Kidney capillary endothelial cell (primary cell): ENCODE results near the gene EIF4B.

Experiments
- DNase-seq: peaks from one replicate; pipeline ENCODE4 v3.0.0-alpha.2; 2018; ENCODE audit warnings: low spot score

EIF4B gene

DNA sequence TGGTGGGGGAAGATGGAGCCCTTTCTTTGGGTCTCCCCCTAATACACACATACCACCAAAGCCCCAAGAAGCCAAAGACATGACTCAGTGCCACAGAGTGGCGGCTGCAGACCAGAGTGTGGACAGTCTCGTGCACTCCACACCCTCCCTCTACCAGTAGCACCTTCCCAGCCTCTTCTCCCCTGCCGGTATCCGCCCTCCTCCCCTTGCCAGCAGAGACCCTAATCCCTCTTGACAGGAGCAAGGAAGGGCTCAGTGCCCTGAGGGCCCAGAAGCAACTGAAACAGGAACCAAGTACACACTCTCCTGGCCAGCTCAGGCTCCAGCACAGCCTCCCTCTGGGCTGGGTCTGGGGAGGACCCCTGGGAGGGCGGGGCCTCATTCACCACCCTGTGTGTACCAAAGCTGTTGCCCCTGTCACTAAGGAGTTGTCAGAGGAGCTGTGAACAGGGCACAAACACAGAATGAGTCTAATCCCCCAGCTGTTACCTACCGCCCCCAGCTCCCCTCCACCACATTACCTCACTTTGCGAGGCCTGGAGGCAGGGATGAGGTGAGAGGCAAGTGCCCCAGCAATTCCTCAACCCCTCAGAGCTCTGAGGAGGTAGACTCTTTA lies 64.7 kb downstream of the EIF4B start:
- DNase-seq = no peak

DNA sequence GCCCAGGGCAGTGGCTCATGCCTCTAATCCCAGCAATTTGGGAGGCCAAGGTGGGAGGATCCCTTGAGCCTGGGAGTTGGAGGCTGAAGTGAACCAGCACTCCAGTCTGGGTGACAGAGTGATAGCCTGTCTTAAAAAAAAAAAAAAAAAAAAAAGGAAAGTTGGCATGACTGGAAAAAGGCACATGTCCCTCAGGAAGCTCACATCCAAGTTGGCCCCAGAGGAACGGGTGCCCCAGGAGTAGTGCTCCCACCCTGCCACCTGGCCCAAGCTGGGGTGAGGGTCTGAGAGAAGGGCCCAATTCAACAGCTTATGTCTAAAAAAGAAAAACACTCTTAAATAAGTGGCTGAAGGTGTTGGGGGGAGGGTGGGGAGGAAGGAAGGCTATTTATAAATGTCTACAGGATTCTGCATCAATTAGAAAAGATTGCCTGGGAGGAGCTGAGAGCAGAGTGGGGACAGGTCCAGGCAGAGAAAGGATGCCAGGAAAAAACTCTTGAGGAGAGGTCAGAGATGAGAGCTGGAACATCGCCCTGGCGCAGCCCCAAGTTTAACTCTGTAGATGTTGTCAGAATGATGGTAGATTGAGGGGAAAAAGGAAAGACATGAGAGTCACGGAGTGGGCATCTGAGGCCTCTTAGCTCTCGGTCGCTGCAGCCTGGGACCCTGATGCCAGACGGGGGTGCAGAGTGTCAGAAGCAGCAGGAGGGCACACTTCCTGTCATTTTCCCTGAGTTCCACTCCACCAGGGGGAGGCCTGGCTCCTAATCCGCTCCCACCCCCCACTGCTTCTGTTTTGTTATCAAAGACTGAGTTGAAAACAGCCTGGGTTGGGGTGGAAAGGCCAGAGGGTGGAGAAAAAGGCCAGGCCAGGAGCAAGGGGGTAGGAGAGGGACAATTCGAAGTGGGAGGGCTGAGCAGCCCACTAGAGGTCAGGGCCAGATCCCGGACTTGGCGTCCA lies 65.6 kb downstream of the EIF4B start:
- no peak for DNase-seq

DNA sequence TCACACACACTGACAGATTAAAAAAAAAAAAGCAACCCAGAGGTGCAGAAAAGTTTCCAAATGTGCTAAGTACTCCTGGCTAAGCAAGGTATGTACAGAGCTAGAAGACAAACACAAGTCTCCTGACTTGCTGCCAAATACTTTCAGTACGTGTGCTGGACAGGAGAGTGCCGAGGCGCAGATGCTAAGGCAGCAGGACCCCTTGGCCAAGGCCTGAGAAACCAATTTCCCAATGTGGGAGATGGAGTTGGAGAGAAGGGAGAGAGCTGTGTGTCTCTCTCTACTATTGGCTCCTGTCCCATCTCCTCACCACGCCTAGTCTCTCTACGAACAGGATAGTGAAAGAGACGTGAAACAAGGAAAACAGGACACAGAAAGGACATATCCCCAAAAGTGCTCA lies 67.6 kb downstream of the EIF4B start:
- DNase-seq = no peak

DNA sequence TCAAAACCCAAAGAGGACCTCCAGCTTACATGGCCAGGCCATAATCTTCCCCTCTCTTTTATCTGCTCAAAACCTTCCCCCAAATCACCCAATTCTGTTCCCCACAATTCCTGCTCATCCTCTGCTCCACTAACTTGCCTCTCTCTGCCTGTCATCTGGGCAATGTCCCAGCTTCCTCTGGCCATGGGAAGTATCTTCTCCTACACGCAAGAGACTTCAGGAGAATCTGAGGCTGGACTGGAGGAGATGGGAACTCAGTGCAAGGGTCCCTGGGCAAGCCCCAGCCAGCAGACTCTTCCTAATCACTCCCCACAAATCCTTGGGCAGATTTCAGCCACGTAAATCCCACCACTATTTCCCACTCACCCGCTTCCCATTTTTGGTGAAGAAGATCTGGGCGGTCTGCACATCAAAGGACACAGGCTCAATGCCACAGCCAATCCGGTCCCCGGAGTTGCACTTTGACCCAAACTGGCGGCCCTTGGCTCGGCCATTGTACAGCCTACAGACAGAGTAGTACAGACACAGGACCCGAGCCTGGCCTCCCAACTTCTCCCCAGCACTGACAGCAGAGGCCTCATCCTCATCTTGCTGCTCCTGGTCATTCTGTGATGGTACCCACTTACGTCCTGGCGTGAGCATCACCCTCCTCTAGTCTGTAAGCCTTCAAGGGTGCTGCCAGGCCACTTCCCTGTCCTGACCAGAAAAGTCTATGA lies 68.2 kb downstream of the EIF4B start:
- no peak for DNase-seq

GRCh38 chr12:53074999-53075370 lies 68.7 kb downstream of the EIF4B start:
- no peak for DNase-seq

DNA sequence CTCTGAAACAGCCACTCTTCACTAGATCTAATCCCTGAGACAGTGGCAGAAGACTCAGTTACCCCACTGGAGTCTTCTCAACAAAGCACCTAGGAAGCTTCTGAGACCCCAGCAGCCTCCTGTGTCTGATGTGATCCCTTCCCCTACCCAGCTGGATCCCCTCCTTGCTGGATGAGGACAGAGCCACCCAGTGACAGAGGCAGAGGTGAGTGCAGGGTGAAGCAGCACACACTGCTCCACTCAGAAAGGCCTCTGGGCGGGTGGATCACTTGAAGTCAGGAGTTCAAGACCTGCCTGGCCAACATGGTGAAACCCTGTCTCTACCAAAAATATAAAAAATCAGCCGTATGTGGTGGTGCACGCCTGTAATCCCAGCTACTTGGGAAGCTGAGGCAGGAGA lies 70.2 kb downstream of the EIF4B start:
- no peak for DNase-seq

- DNase-seq = no peak
These were observed 70.8 kb downstream of the EIF4B start for GRCh38 chr12:53077030-53077429.

DNA sequence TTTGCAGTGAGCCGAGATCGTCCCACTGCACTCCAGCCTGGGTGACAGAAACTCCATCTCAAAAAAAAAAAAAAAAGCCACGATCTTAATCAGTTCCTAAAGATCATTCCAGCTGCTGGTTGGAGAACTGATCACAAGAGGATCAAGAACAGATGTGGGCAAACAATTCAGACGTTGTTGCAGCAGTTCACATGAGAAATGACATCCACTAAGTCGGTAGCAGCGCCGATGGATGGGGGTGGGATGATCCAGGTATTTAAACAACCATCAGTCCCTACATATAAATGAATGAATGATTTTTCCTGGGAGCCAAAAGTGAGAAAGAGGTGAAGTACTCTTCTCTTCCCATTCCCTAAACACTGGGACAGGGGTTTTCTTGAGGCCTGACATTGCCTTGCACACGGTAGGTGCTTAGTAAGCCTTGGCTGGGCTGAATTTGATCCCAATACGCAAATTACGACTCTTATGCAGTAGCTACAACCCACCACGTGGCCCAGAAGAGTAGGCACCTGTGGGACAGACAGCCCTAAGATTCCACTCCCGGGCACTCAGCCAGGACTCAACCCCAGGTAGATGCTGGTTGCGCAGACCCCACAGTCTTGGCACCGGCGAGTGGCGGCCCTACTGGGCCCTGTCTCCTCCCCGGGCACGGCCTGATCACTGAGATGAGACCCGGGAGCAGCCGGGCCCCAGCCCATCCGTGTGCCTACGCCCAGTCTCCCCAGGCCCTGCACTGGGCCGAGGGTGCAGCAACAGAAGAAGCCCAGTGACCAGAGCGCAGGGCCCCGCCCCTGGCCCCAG lies 72.4 kb downstream of the EIF4B start:
- no peak for DNase-seq

DNA sequence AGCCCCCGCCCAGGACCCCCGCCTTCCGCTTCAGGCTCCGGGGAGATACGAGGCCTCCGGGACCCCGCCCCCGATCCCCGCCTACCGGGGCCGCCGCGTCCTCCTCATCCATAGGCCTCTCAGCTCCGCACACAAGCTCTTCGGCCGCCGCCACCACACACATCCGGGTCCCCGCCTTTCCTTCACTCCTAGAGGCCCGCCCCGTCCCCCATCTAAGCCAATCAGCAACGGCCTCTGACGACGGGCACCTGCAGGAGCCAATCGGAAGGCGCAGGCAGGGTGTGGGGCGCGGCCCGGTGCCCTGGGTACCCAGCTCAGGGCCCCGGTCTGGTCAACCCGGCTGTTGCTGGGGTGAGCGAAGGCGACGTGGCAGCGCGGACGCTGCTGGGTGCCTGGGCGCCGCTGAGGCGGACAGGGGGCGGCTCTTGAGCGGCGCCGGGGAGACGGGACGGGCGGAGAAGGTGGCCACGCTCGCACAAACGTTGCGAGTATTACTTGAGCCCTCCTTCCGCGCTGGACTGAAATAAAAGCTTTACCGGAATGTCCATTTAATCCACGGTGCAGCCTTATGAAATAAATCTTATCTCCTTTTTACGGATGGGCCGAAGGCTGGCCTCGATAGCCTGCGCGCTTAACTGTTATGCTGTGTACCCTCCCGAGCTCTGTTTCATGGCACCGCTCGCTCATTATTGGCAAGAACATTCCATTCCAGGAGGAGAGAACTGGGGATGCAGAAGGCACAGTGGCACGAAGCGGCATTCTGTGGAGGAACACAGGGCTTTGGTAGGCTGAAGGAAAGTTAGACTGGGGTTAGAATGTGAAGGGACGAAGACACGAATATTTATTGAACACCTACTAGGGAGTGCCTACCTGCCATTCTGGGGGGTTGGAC lies 73.2 kb downstream of the EIF4B start, which contains the start of gene SPRYD3:
Gene SPRYD3, minus strand, starts transcription at position 165 of the 892 bp plus-strand sequence. Its CDS starts 57 bp downstream, at position 108.
- DNase-seq = peak; percentile 90

DNA sequence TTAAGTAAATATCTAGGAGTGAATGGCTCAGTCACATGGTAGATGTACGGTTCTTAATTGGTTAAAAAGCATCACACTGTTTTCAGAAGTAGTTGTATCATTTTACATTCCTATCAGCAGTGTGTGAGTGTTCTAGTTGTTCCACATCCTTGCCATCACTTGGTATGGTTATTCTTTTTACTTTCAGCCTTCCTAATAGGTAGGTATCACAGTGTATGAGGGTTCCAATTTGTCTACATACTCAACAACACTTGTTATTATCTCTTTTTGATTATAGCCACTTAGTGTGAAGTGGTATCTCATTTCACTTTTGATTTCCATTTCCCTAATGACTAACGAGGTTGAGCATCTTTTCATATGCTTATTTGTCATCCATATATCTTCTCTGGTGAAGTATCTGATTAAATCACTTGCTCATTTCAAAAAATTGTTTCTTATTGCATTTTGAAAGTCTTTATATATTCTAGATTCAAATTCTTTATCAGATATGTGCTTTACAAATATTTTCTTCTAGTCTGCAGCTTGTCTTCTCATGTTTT lies 76.5 kb downstream of the EIF4B start:
- DNase-seq = no peak

GRCh38 chr12:53086361-53086760 lies 80.1 kb downstream of the EIF4B start:
- DNase-seq = no peak

GRCh38 chr12:53090105-53090504 lies 83.8 kb downstream of the EIF4B start:
- DNase-seq = no peak

DNA sequence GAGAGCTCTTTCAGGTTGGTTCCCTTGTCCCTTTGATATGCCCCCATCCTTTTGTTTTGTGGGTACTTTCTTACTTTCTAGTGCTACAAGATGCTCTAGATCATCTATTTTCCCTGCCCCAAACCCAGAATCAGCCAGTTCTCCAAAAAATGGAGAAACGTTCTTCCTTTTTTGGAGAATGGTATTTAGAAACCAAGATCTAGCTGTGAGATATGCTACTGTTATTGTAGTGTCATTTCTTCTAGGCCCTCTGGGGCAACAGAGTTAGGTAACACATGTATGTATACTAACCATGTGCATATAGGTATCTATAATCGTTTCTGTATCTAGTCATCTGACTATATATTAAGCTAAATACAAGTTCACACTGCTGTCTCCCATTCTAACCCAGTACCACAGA lies 84.3 kb downstream of the EIF4B start:
- no peak for DNase-seq

DNA sequence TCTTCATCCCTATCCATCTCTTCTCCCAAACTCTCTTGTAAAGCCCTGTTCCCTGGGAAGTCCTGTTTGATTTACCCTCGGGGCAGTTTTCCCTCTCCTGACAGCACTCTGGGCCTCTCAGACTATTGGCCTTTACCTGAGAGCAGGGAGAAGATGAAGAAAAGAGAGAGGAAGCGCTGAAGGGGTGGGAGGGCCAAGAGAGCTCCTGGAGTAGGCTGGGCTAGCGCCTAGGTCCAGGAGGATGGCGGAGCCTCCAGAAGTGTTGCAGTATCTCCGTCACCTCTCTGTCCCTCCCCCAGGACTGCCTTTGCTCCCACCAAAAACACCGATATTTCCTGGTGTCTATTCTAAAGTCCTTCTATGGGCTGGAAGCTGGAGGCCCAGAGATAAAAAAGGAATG lies 85.5 kb downstream of the EIF4B start:
- DNase-seq = no peak
